GM23338 (cell line): ENCODE measurements around the gene TFF1. TPM values are rescaled to one million over a fixed set of nuclear protein-coding genes. Genes with fewer than 3 reads are reported as not detected.

Experiments used
- ATAC-seq: fragments of 200-7000 bp; cut with Tn5 transposase; 3 replicates; pipeline ENCODE4 v1.9.1; 2020
- DNase-seq: peaks from one replicate; pipeline ENCODE4 v3.0.0-alpha.2; 2015; ENCODE audit warnings: low spot score
- H2AFZ ChIP-seq: fragments of 200-600 bp; sonication (generic); 2 replicates; pipeline ENCODE4 v1.8.0; 2016; ENCODE audit warnings: antibody characterized with exemption, mild to moderate bottlenecking, moderate library complexity
- H3F3A ChIP-seq: fragments of 200-600 bp; sonication (generic); replicated peaks from 2 replicates; pipeline ENCODE4 v1.8.0; 2017; ENCODE audit warnings: antibody characterized with exemption, mixed run types, low read depth
- H3K27ac ChIP-seq: fragments of 200-600 bp; sonication (generic); 2 replicates; pipeline ENCODE4 v1.6.1; 2016; ENCODE audit warnings: low read depth
- H3K27me3 ChIP-seq: fragments of 200-600 bp; sonication (generic); 2 replicates; pipeline ENCODE4 v1.8.0; 2016; ENCODE audit warnings: mild to moderate bottlenecking, mixed run types, moderate library complexity; ENCODE audit not compliant: insufficient read depth
- H3K36me3 ChIP-seq: fragments of 200-600 bp; sonication (generic); 2 replicates; pipeline ENCODE4 v1.8.0; 2016; ENCODE audit warnings: mild to moderate bottlenecking; ENCODE audit not compliant: insufficient read depth
- H3K4me1 ChIP-seq: fragments of 200-600 bp; sonication (generic); 2 replicates; pipeline ENCODE4 v1.8.0; 2016; ENCODE audit warnings: mild to moderate bottlenecking, moderate library complexity; ENCODE audit not compliant: insufficient read depth
- H3K4me2 ChIP-seq: fragments of 200-600 bp; sonication (generic); 2 replicates; pipeline ENCODE4 v1.7.1; 2017; ENCODE audit warnings: mixed run types
- H3K4me3 ChIP-seq: fragments of 200-600 bp; sonication (generic); 2 replicates; pipeline ENCODE4 v1.6.1; 2016; ENCODE audit warnings: mixed run types
- H3K79me2 ChIP-seq: fragments of 200-600 bp; sonication (generic); replicated peaks from 2 replicates; pipeline ENCODE4 v1.8.0; 2017; ENCODE audit warnings: mild to moderate bottlenecking; ENCODE audit not compliant: insufficient read depth
- H3K9me2 ChIP-seq: fragments of 200-600 bp; sonication (generic); 2 replicates; pipeline ENCODE4 v1.8.0; 2017; ENCODE audit not compliant: insufficient read depth
- H4K20me1 ChIP-seq: fragments of 200-600 bp; sonication (generic); replicated peaks from 2 replicates; pipeline ENCODE4 v1.8.0; 2017; ENCODE audit warnings: mild to moderate bottlenecking; ENCODE audit not compliant: insufficient read depth
- H3K27ac Mint-ChIP-seq: 2 replicates; pipeline ENCODE4 v1.8.0; 2020; ENCODE audit warnings: inconsistent platforms, mild to moderate bottlenecking, moderate library complexity, mixed read lengths
- H3K27me3 Mint-ChIP-seq: 3 replicates; pipeline ENCODE4 v1.8.0; 2022; ENCODE audit warnings: low read depth, mild to moderate bottlenecking, moderate library complexity, mixed read lengths, inconsistent platforms; ENCODE audit not compliant: insufficient read depth, poor library complexity
- H3K36me3 Mint-ChIP-seq: 3 replicates; pipeline ENCODE4 v1.8.0; 2021; ENCODE audit warnings: low read depth, mild to moderate bottlenecking, inconsistent platforms, moderate library complexity, mixed read lengths
- H3K4me1 Mint-ChIP-seq: 3 replicates; pipeline ENCODE4 v1.8.0; 2020; ENCODE audit warnings: mild to moderate bottlenecking, inconsistent platforms, mixed read lengths
- H3K4me3 Mint-ChIP-seq: 3 replicates; pipeline ENCODE4 v1.8.0; 2021; ENCODE audit warnings: moderate library complexity, mild to moderate bottlenecking, inconsistent platforms, mixed read lengths
- H3K9me3 Mint-ChIP-seq: 3 replicates; pipeline ENCODE4 v1.8.0; 2020; ENCODE audit warnings: moderate library complexity, mild to moderate bottlenecking, inconsistent platforms, mixed read lengths
- CREB1 ChIP-seq: fragments of 250-450 bp; sonication (Bioruptor Pico); IDR thresholded peaks from 2 replicates; pipeline ENCODE4 v1.5.0; 2020; ENCODE audit warnings: low read depth, mild to moderate bottlenecking, moderate library complexity
- EZH2 ChIP-seq: fragments of 200-600 bp; sonication (generic); IDR thresholded peaks from one replicate; pipeline ENCODE4 v1.8.0; 2017; ENCODE audit warnings: antibody characterized with exemption, mild to moderate bottlenecking, low read depth; ENCODE audit not compliant: unreplicated experiment
- EZH2phosphoT487 ChIP-seq: fragments of 200-600 bp; sonication (generic); IDR thresholded peaks from one replicate; pipeline ENCODE4 v1.8.1; 2018; ENCODE audit warnings: antibody characterized with exemption; ENCODE audit not compliant: unreplicated experiment
- JUNB ChIP-seq: IDR thresholded peaks from one replicate; pipeline ENCODE4 v1.6.1; 2016; ENCODE audit warnings: antibody characterized with exemption; ENCODE audit not compliant: unreplicated experiment
- NANOG ChIP-seq: IDR thresholded peaks from 2 replicates; pipeline ENCODE4 v1.6.1; 2016; ENCODE audit warnings: antibody characterized with exemption, borderline replicate concordance
- POLR2AphosphoS5 ChIP-seq: IDR thresholded peaks from 2 replicates; pipeline ENCODE4 v1.6.1; 2016; ENCODE audit warnings: antibody characterized with exemption, low read depth
- STAT1 ChIP-seq: IDR thresholded peaks from one replicate; pipeline ENCODE4 v1.6.1; 2016; ENCODE audit warnings: antibody characterized with exemption; ENCODE audit not compliant: unreplicated experiment
- ZNF114 ChIP-seq: fragments of 250-450 bp; sonication (Bioruptor Pico); IDR thresholded peaks from 2 replicates; pipeline ENCODE4 v1.5.0; 2020; ENCODE audit warnings: mild to moderate bottlenecking, moderate library complexity
- ZNF331 ChIP-seq: fragments of 250-450 bp; sonication (Bioruptor Pico); IDR thresholded peaks from 2 replicates; pipeline ENCODE4 v1.5.0; 2020; ENCODE audit warnings: low read depth, mild to moderate bottlenecking, moderate library complexity
- ZNF462 ChIP-seq: fragments of 250-450 bp; sonication (Bioruptor Pico); IDR thresholded peaks from 2 replicates; pipeline ENCODE4 v1.5.0; 2020; ENCODE audit warnings: mild to moderate bottlenecking, moderate library complexity
- polyA plus RNA-seq: library from polyadenylated mRNA; unstranded; fragments of >200 nt; fragmentation: Nextera tagmentation; extraction: Ambion mirVana; gene quantifications from 2 replicates; pipeline ENCODE4 v1.2.1, GENCODE V29; 2016
- total RNA-seq: library from RNA; depleted of rRNA; stranded (reverse); fragments of >200 nt; shearing (Covaris generic); gene quantifications from 2 replicates; pipeline ENCODE4 v1.2.3, GENCODE V29; 2014
- TF ChIP-seq, protein P1 (sequence below): IDR thresholded peaks from 2 replicates; pipeline ENCODE4 v1.6.1; 2016; ENCODE audit warnings: antibody characterized with exemption
- TF ChIP-seq, protein P2 (sequence below): IDR thresholded peaks from one replicate; pipeline ENCODE4 v1.6.1; 2018; ENCODE audit warnings: antibody characterized with exemption; ENCODE audit not compliant: unreplicated experiment
- TF ChIP-seq, protein P3 (sequence below), 2 experiments: fragments of 200-600 bp in 1 of 2; sonication (generic) in 1 of 2; conservative IDR thresholded peaks; 2 replicates each; pipeline versions ENCODE4 v1.5.1 to v1.6.1; 2016 to 2017; ENCODE audit warnings: antibody characterized with exemption in 2 of 2, low read depth in 2 of 2, mild to moderate bottlenecking in 2 of 2, moderate library complexity in 1 of 2

TFF1 gene
- total and polyA plus RNA-seq, 2 experiments from 2014 or later, result not detected

- peaks cover 35% of the 10 kb centered on the region for H3K4me1 Mint-ChIP-seq
- H3K36me3 ChIP-seq, result no peaks in the 10 kb centered on the region
- no peak overlapping the region for H2AFZ ChIP-seq
- no peak for ATAC-seq
- no peak overlapping the region for H3K27ac ChIP-seq
- TF ChIP-seq STAT1 (no peak), EZH2 (no peak), ZNF114 (CRISPR knock-in tag) (no peak), ZNF462 (CRISPR knock-in tag) (no peak), POLR2AphosphoS5 (no peak), NANOG (no peak), EZH2phosphoT487 (no peak), JUNB (no peak), ZNF331 (CRISPR knock-in tag) (no peak), CREB1 (CRISPR knock-in tag) (no peak)
- TF ChIP-seq, protein P1, sequence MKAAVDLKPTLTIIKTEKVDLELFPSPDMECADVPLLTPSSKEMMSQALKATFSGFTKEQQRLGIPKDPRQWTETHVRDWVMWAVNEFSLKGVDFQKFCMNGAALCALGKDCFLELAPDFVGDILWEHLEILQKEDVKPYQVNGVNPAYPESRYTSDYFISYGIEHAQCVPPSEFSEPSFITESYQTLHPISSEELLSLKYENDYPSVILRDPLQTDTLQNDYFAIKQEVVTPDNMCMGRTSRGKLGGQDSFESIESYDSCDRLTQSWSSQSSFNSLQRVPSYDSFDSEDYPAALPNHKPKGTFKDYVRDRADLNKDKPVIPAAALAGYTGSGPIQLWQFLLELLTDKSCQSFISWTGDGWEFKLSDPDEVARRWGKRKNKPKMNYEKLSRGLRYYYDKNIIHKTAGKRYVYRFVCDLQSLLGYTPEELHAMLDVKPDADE, result no peak
- TF ChIP-seq, protein P2, sequence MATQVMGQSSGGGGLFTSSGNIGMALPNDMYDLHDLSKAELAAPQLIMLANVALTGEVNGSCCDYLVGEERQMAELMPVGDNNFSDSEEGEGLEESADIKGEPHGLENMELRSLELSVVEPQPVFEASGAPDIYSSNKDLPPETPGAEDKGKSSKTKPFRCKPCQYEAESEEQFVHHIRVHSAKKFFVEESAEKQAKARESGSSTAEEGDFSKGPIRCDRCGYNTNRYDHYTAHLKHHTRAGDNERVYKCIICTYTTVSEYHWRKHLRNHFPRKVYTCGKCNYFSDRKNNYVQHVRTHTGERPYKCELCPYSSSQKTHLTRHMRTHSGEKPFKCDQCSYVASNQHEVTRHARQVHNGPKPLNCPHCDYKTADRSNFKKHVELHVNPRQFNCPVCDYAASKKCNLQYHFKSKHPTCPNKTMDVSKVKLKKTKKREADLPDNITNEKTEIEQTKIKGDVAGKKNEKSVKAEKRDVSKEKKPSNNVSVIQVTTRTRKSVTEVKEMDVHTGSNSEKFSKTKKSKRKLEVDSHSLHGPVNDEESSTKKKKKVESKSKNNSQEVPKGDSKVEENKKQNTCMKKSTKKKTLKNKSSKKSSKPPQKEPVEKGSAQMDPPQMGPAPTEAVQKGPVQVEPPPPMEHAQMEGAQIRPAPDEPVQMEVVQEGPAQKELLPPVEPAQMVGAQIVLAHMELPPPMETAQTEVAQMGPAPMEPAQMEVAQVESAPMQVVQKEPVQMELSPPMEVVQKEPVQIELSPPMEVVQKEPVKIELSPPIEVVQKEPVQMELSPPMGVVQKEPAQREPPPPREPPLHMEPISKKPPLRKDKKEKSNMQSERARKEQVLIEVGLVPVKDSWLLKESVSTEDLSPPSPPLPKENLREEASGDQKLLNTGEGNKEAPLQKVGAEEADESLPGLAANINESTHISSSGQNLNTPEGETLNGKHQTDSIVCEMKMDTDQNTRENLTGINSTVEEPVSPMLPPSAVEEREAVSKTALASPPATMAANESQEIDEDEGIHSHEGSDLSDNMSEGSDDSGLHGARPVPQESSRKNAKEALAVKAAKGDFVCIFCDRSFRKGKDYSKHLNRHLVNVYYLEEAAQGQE, result no peak
- TF ChIP-seq, protein P3, sequence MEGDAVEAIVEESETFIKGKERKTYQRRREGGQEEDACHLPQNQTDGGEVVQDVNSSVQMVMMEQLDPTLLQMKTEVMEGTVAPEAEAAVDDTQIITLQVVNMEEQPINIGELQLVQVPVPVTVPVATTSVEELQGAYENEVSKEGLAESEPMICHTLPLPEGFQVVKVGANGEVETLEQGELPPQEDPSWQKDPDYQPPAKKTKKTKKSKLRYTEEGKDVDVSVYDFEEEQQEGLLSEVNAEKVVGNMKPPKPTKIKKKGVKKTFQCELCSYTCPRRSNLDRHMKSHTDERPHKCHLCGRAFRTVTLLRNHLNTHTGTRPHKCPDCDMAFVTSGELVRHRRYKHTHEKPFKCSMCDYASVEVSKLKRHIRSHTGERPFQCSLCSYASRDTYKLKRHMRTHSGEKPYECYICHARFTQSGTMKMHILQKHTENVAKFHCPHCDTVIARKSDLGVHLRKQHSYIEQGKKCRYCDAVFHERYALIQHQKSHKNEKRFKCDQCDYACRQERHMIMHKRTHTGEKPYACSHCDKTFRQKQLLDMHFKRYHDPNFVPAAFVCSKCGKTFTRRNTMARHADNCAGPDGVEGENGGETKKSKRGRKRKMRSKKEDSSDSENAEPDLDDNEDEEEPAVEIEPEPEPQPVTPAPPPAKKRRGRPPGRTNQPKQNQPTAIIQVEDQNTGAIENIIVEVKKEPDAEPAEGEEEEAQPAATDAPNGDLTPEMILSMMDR (conservative IDR thresholded peaks at IDR 0.05; ENCODE audit: low read depth in 2 of 2), result no peak
- H3F3A ChIP-seq, result peaks cover 5% of the 10 kb centered on the region; the same call in 1 of the 2 replicates
- no peak overlapping the region for H3K4me2 ChIP-seq
- H4K20me1 ChIP-seq, result no peaks in the 10 kb centered on the region
- peaks cover 6% of the 10 kb centered on the region for H3K4me1 ChIP-seq
- peaks cover 11% of the 10 kb centered on the region; the same call in 2 of the 3 replicates for H3K9me3 Mint-ChIP-seq
- no peaks in the 10 kb centered on the region for H3K79me2 ChIP-seq
- DNase-seq, result no peak
- H3K27me3 ChIP-seq, result no peaks in the 10 kb centered on the region
- H3K27ac Mint-ChIP-seq, result no peak overlapping the region
- H3K4me3 Mint-ChIP-seq, result no peak overlapping the region
- H3K36me3 Mint-ChIP-seq, result peaks cover 8% of the 10 kb centered on the region; the same call in 2 of the 3 replicates
- H3K27me3 Mint-ChIP-seq, result peaks cover 7% of the 10 kb centered on the region
- no peaks in the 10 kb centered on the region for H3K9me2 ChIP-seq
- H3K4me3 ChIP-seq, result no peak overlapping the region
Observed at GRCh38 chr21:42387843-42388340, 21.6 kb upstream of the TFF1 start.
